ENCODE results near the gene GPSM1. TPM values are rescaled to one million over a fixed set of nuclear protein-coding genes. Genes with fewer than 3 reads are reported as not detected.

GPSM1 gene
- total and polyA plus RNA-seq, 2 experiments from 2014 or later = 58.5 to 116 TPM

- no peak overlapping the region for H3K4me3 ChIP-seq
- H3K4me1 ChIP-seq (ENCODE audit: low read depth) = peaks cover 15% of the 10 kb centered on the region
- H3K27ac ChIP-seq = no peak overlapping the region
- H3K36me3 ChIP-seq = peaks cover 14% of the 10 kb centered on the region
- no peaks in the 10 kb centered on the region for H3K27me3 ChIP-seq
- no peak for TF ChIP-seq CTCF (IDR thresholded peaks at IDR 0.05; ENCODE audit: low read depth, low read length)
- no peaks in the 10 kb centered on the region for H3K9me3 ChIP-seq (ENCODE audit: low read depth)
- no peak for DNase-seq (ENCODE audit: low read depth in 1 of 2, low spot score in 1 of 2)
Measured at GRCh38 chr9:136358016-136358415, 30.7 kb downstream of the GPSM1 start.

- H3K4me3 ChIP-seq = no peak overlapping the region
- DNase-seq (ENCODE audit: low read depth in 1 of 2, low spot score in 1 of 2) = no peak
- no peak overlapping the region for H3K27ac ChIP-seq
- H3K27me3 ChIP-seq = no peaks in the 10 kb centered on the region
- TF ChIP-seq CTCF (IDR thresholded peaks at IDR 0.05; ENCODE audit: low read depth, low read length) = no peak
- no peaks in the 10 kb centered on the region for H3K9me3 ChIP-seq (ENCODE audit: low read depth)
- peaks cover 9% of the 10 kb centered on the region for H3K4me1 ChIP-seq (ENCODE audit: low read depth)
- peaks cover 14% of the 10 kb centered on the region for H3K36me3 ChIP-seq
Measured at GRCh38 chr9:136358888-136359287, 31.5 kb downstream of the GPSM1 start.

GRCh38 chr9:136359774-136360718 lies 32.7 kb downstream of the GPSM1 start:
- peak overlapping the region; percentile 30 for H3K27ac ChIP-seq
- H3K27me3 ChIP-seq = no peaks in the 10 kb centered on the region
- H3K36me3 ChIP-seq = peaks cover 14% of the 10 kb centered on the region
- no peak for DNase-seq (ENCODE audit: low read depth in 1 of 2, low spot score in 1 of 2)
- no peaks in the 10 kb centered on the region for H3K4me1 ChIP-seq (ENCODE audit: low read depth)
- H3K9me3 ChIP-seq (ENCODE audit: low read depth) = no peaks in the 10 kb centered on the region
- H3K4me3 ChIP-seq = no peak overlapping the region
- no peak for TF ChIP-seq CTCF (IDR thresholded peaks at IDR 0.05; ENCODE audit: low read depth, low read length)

GRCh38 chr9:136361047-136361753 lies 33.9 kb downstream of the GPSM1 start:
- no peaks in the 10 kb centered on the region for H3K27me3 ChIP-seq
- no peaks in the 10 kb centered on the region for H3K9me3 ChIP-seq (ENCODE audit: low read depth)
- no peaks in the 10 kb centered on the region for H3K4me1 ChIP-seq (ENCODE audit: low read depth)
- DNase-seq (ENCODE audit: low read depth in 1 of 2, low spot score in 1 of 2) = no peak
- no peak overlapping the region for H3K4me3 ChIP-seq
- peaks cover 10% of the 10 kb centered on the region for H3K36me3 ChIP-seq
- TF ChIP-seq CTCF (IDR thresholded peaks at IDR 0.05; ENCODE audit: low read depth, low read length) = no peak
- H3K27ac ChIP-seq = peak overlapping the region; percentile 42

GRCh38 chr9:136361754-136362449 lies 34.6 kb downstream of the GPSM1 start:
- H3K9me3 ChIP-seq (ENCODE audit: low read depth) = no peaks in the 10 kb centered on the region
- no peaks in the 10 kb centered on the region for H3K4me1 ChIP-seq (ENCODE audit: low read depth)
- peak overlapping the region; percentile 42 for H3K27ac ChIP-seq
- H3K36me3 ChIP-seq = peaks cover 5% of the 10 kb centered on the region
- no peak for TF ChIP-seq CTCF (IDR thresholded peaks at IDR 0.05; ENCODE audit: low read depth, low read length)
- DNase-seq (ENCODE audit: low read depth in 1 of 2, low spot score in 1 of 2) = no peak
- no peak overlapping the region for H3K4me3 ChIP-seq
- H3K27me3 ChIP-seq = no peaks in the 10 kb centered on the region
